Neural progenitor cell (in vitro differentiated cells): ENCODE results near the gene CDCA7L. TPM values are rescaled to one million over a fixed set of nuclear protein-coding genes. Genes with fewer than 3 reads are reported as not detected.
"Not testable (repeated sequence)": the region's sequence is repeated elsewhere in the genome, so short reads cannot be mapped to it uniquely, and the experiment has no call there.

Source experiments
- DNase-seq: peaks from one replicate; pipeline ENCODE4 v3.0.0-alpha.2; 2016; ENCODE audit warnings: low spot score
- H2AFZ ChIP-seq: fragments of 200-600 bp; sonication (generic); replicated peaks from 2 replicates; pipeline ENCODE4 v1.6.1; 2016; ENCODE audit warnings: antibody characterized with exemption
- H3F3A ChIP-seq: fragments of 200-600 bp; sonication (generic); 2 replicates; pipeline ENCODE4 v1.6.1; 2016; ENCODE audit warnings: antibody characterized with exemption, low read depth
- H3K27ac ChIP-seq: fragments of 200-600 bp; sonication (generic); 2 replicates; pipeline ENCODE4 v1.5.1; 2016; ENCODE audit warnings: mild to moderate bottlenecking
- H3K27me3 ChIP-seq: fragments of 200-600 bp; sonication (generic); 2 replicates; pipeline ENCODE4 v1.6.1; 2016; ENCODE audit warnings: mild to moderate bottlenecking, moderate library complexity
- H3K36me3 ChIP-seq: fragments of 200-600 bp; sonication (generic); 2 replicates; pipeline ENCODE4 v1.5.1; 2016
- H3K4me1 ChIP-seq: fragments of 200-600 bp; sonication (generic); 2 replicates; pipeline ENCODE4 v1.6.1; 2016; ENCODE audit warnings: mixed run types
- H3K4me2 ChIP-seq: fragments of 200-600 bp; sonication (generic); 2 replicates; pipeline ENCODE4 v1.6.1; 2016
- H3K4me3 ChIP-seq: fragments of 200-600 bp; sonication (generic); 2 replicates; pipeline ENCODE4 v1.5.1; 2016
- H3K79me2 ChIP-seq: fragments of 200-600 bp; sonication (generic); 2 replicates; pipeline ENCODE4 v1.6.1; 2016; ENCODE audit warnings: low read depth
- H3K9ac ChIP-seq: fragments of 200-600 bp; sonication (generic); 2 replicates; pipeline ENCODE4 v1.6.1; 2016
- H3K9me3 ChIP-seq: fragments of 200-600 bp; sonication (generic); 2 replicates; pipeline ENCODE4 v1.5.1; 2016; ENCODE audit warnings: low read depth
- H4K20me1 ChIP-seq: fragments of 200-600 bp; sonication (generic); 2 replicates; pipeline ENCODE4 v1.6.1; 2016; ENCODE audit warnings: low read depth
- H3K27ac Mint-ChIP-seq: 3 replicates; pipeline ENCODE4 v1.8.0; 2021; ENCODE audit warnings: mixed read lengths
- H3K27me3 Mint-ChIP-seq: 2 replicates; pipeline ENCODE4 v1.8.0; 2022; ENCODE audit warnings: low read depth, mild to moderate bottlenecking, inconsistent platforms, moderate library complexity, mixed read lengths; ENCODE audit not compliant: insufficient read depth
- H3K36me3 Mint-ChIP-seq: 3 replicates; pipeline ENCODE4 v1.8.0; 2021; ENCODE audit warnings: mixed read lengths
- H3K4me1 Mint-ChIP-seq: 3 replicates; pipeline ENCODE4 v1.8.0; 2021; ENCODE audit warnings: mixed read lengths
- H3K4me3 Mint-ChIP-seq: 3 replicates; pipeline ENCODE4 v1.8.0; 2021; ENCODE audit warnings: mild to moderate bottlenecking, moderate library complexity, mixed read lengths
- H3K9me3 Mint-ChIP-seq: 3 replicates; pipeline ENCODE4 v1.8.0; 2020; ENCODE audit warnings: mixed read lengths
- CTCF ChIP-seq: fragments of 200-600 bp; sonication (generic); IDR thresholded peaks from 2 replicates; pipeline ENCODE4 v1.5.1; 2017; ENCODE audit warnings: antibody characterized with exemption, mild to moderate bottlenecking
- EZH2 ChIP-seq: fragments of 200-600 bp; sonication (generic); IDR thresholded peaks from 2 replicates; pipeline ENCODE4 v1.6.1; 2017; ENCODE audit warnings: antibody characterized with exemption, mild to moderate bottlenecking, moderate library complexity
- EZH2phosphoT487 ChIP-seq: fragments of 200-600 bp; sonication (generic); IDR thresholded peaks from 2 replicates; pipeline ENCODE4 v1.6.1; 2017; ENCODE audit warnings: antibody characterized with exemption
- total RNA-seq: library from RNA; depleted of rRNA; stranded (reverse); fragments of >200 nt; gene quantifications from 2 replicates; pipeline ENCODE4 v1.2.3, GENCODE V29; 2015; ENCODE audit warnings: low replicate concordance

CDCA7L gene
- total RNA-seq, 1 donor from 2014 or later, result 39.9 TPM

GRCh38 chr7:21886396-21886795 lies 59.3 kb downstream of the CDCA7L start:
- H4K20me1 ChIP-seq, result no peaks in the 10 kb centered on the region
- H3K27ac Mint-ChIP-seq, result no peak overlapping the region
- H3K36me3 ChIP-seq, result no peaks in the 10 kb centered on the region
- H3K4me1 ChIP-seq, result peaks cover 10% of the 10 kb centered on the region
- no peak overlapping the region for H2AFZ ChIP-seq
- H3K27ac ChIP-seq, result no peak overlapping the region
- peak; percentile 56 for DNase-seq
- no peaks in the 10 kb centered on the region for H3K9me3 ChIP-seq
- H3K4me1 Mint-ChIP-seq, result peaks cover 42% of the 10 kb centered on the region
- H3K4me3 Mint-ChIP-seq, result peak overlapping the region; percentile 3
- no peak for TF ChIP-seq EZH2phosphoT487
- no peak for TF ChIP-seq EZH2
- no peak for TF ChIP-seq CTCF
- H3K27me3 ChIP-seq, result no peaks in the 10 kb centered on the region
- no peaks in the 10 kb centered on the region for H3K9me3 Mint-ChIP-seq
- no peak overlapping the region for H3K4me3 ChIP-seq
- H3K36me3 Mint-ChIP-seq, result no peaks in the 10 kb centered on the region
- H3K4me2 ChIP-seq, result no peak overlapping the region
- H3K79me2 ChIP-seq, result no peaks in the 10 kb centered on the region
- no peaks in the 10 kb centered on the region for H3F3A ChIP-seq
- no peaks in the 10 kb centered on the region for H3K27me3 Mint-ChIP-seq
- no peak overlapping the region for H3K9ac ChIP-seq

GRCh38 chr7:21884496-21884895 lies 61.2 kb downstream of the CDCA7L start:
- Histone ChIP-seq H3K9me3 (no peaks in the 10 kb centered on the region), H3K9ac (no peak overlapping the region), H3F3A (no peaks in the 10 kb centered on the region), H4K20me1 (no peaks in the 10 kb centered on the region), H3K4me2 (no peak overlapping the region), H3K27ac (no peak overlapping the region), H3K4me1 (peaks cover 16% of the 10 kb centered on the region), H2AFZ (no peak overlapping the region), H3K27me3 (no peaks in the 10 kb centered on the region), H3K79me2 (no peaks in the 10 kb centered on the region), H3K4me3 (no peak overlapping the region), H3K36me3 (no peaks in the 10 kb centered on the region)
- H3K4me1 Mint-ChIP-seq, result peaks cover 53% of the 10 kb centered on the region
- no peaks in the 10 kb centered on the region for H3K36me3 Mint-ChIP-seq
- TF ChIP-seq EZH2 (no peak), EZH2phosphoT487 (no peak), CTCF (no peak)
- no peak overlapping the region for H3K27ac Mint-ChIP-seq
- DNase-seq, result no peak
- H3K9me3 Mint-ChIP-seq, result no peaks in the 10 kb centered on the region
- H3K4me3 Mint-ChIP-seq, result no peak overlapping the region
- peaks cover 2% of the 10 kb centered on the region for H3K27me3 Mint-ChIP-seq

- not testable (repeated sequence) for H3K9me3 ChIP-seq
Observed at GRCh38 chr7:21883501-21883900, 62.2 kb downstream of the CDCA7L start.

GRCh38 chr7:21883069-21883468 lies 62.6 kb downstream of the CDCA7L start:
- H4K20me1 ChIP-seq, result no peaks in the 10 kb centered on the region
- no peak overlapping the region for H3K4me3 Mint-ChIP-seq
- no peak overlapping the region for H3K4me2 ChIP-seq
- H3K36me3 ChIP-seq, result no peaks in the 10 kb centered on the region
- H3K27me3 ChIP-seq, result no peaks in the 10 kb centered on the region
- H3K9me3 Mint-ChIP-seq, result no peaks in the 10 kb centered on the region
- no peak for DNase-seq
- no peak overlapping the region for H2AFZ ChIP-seq
- no peak for TF ChIP-seq EZH2
- TF ChIP-seq CTCF, result peak; percentile 24
- no peak overlapping the region for H3K9ac ChIP-seq
- H3K27ac ChIP-seq, result no peak overlapping the region
- H3K4me1 Mint-ChIP-seq, result peaks cover 50% of the 10 kb centered on the region
- no peak overlapping the region for H3K27ac Mint-ChIP-seq
- no peaks in the 10 kb centered on the region for H3K36me3 Mint-ChIP-seq
- no peaks in the 10 kb centered on the region for H3K79me2 ChIP-seq
- H3K4me3 ChIP-seq, result no peak overlapping the region
- peaks cover 2% of the 10 kb centered on the region for H3K27me3 Mint-ChIP-seq
- H3K9me3 ChIP-seq, result no peaks in the 10 kb centered on the region
- peaks cover 16% of the 10 kb centered on the region for H3K4me1 ChIP-seq
- H3F3A ChIP-seq, result no peaks in the 10 kb centered on the region

More at GRCh38 chr7:21883501-21883900, 62.2 kb downstream of the CDCA7L start:
- not testable (repeated sequence) for H3K27me3 ChIP-seq, DNase-seq, H3K36me3 ChIP-seq, H3K79me2 ChIP-seq, H3K36me3 Mint-ChIP-seq, H3K27ac ChIP-seq, H3K9ac ChIP-seq, H3K27ac Mint-ChIP-seq, H2AFZ ChIP-seq, H4K20me1 ChIP-seq, H3K27me3 Mint-ChIP-seq, H3K4me3 Mint-ChIP-seq, H3K4me2 ChIP-seq, H3K4me3 ChIP-seq, H3K9me3 Mint-ChIP-seq, H3F3A ChIP-seq
- H3K4me1 ChIP-seq, result peaks cover 16% of the 10 kb centered on the region
- H3K4me1 Mint-ChIP-seq, result peaks cover 53% of the 10 kb centered on the region
